ENCODE results near the gene LTBP4. TPM values are rescaled to one million over a fixed set of nuclear protein-coding genes. Genes with fewer than 3 reads are reported as not detected.

Gene LTBP4
- total RNA-seq, 1 experiment from 2014 or later: 26.5 TPM

Other genes starting within 250 kb of the LTBP4 start
- gene HIPK4, start 211.2 kb upstream of the LTBP4 start, total RNA-seq (2014; rRNA removed; shearing (Covaris generic); ENCODE audit: low replicate concordance): 0.22 and 0.69 TPM in 2 replicates
- 5.6 and 6.3 TPM in 2 replicates for gene PRX, start 188.0 kb upstream of the LTBP4 start, total RNA-seq (2014; rRNA removed; shearing (Covaris generic); ENCODE audit: low replicate concordance)
- 19.1 and 35.3 TPM in 2 replicates for gene SERTAD1, start 175.4 kb upstream of the LTBP4 start, total RNA-seq (2014; rRNA removed; shearing (Covaris generic); ENCODE audit: low replicate concordance)
- gene SERTAD3, start 157.0 kb upstream of the LTBP4 start, total RNA-seq (2014; rRNA removed; shearing (Covaris generic); ENCODE audit: low replicate concordance): 15.9 and 38.3 TPM in 2 replicates
- 140 and 179 TPM in 2 replicates for gene BLVRB, start 135.6 kb upstream of the LTBP4 start, total RNA-seq (2014; rRNA removed; shearing (Covaris generic); ENCODE audit: low replicate concordance)
- gene SPTBN4, start 134.4 kb upstream of the LTBP4 start, total RNA-seq (2014; rRNA removed; shearing (Covaris generic); ENCODE audit: low replicate concordance): 0.16 and 3.0 TPM in 2 replicates
- 61.7 and 105 TPM in 2 replicates for gene SHKBP1, start 24.5 kb upstream of the LTBP4 start, total RNA-seq (2014; rRNA removed; shearing (Covaris generic); ENCODE audit: low replicate concordance)
- 42.1 and 42.8 TPM in 2 replicates for gene NUMBL, start 89.3 kb downstream of the LTBP4 start, total RNA-seq (2014; rRNA removed; shearing (Covaris generic); ENCODE audit: low replicate concordance)
- gene COQ8B, start 115.5 kb downstream of the LTBP4 start, total RNA-seq (2014; rRNA removed; shearing (Covaris generic); ENCODE audit: low replicate concordance): 44.6 and 462 TPM in 2 replicates
- 22.3 and 23.8 TPM in 2 replicates for gene ITPKC, start 115.7 kb downstream of the LTBP4 start, total RNA-seq (2014; rRNA removed; shearing (Covaris generic); ENCODE audit: low replicate concordance)
- gene ACTMAP, start 149.1 kb downstream of the LTBP4 start, total RNA-seq (2014; rRNA removed; shearing (Covaris generic); ENCODE audit: low replicate concordance): 0.95 and 3.6 TPM in 2 replicates
- 66.4 and 68.4 TPM in 2 replicates for gene SNRPA, start 149.8 kb downstream of the LTBP4 start, total RNA-seq (2014; rRNA removed; shearing (Covaris generic); ENCODE audit: low replicate concordance)
- not detected in 2 replicates for gene MIA, start 174.2 kb downstream of the LTBP4 start, total RNA-seq (2014; rRNA removed; shearing (Covaris generic); ENCODE audit: low replicate concordance)
- 34.4 and 41.2 TPM in 2 replicates for gene RAB4B, start 176.9 kb downstream of the LTBP4 start, total RNA-seq (2014; rRNA removed; shearing (Covaris generic); ENCODE audit: low replicate concordance)
- gene EGLN2, start 197.8 kb downstream of the LTBP4 start, total RNA-seq (2014; rRNA removed; shearing (Covaris generic); ENCODE audit: low replicate concordance): 63.2 and 140 TPM in 2 replicates
- not detected in 2 replicates for gene CYP2A6, start 249.1 kb downstream of the LTBP4 start, total RNA-seq (2014; rRNA removed; shearing (Covaris generic); ENCODE audit: low replicate concordance)

All from MG63 (cell line).